GM21786 (cell line): ENCODE data around the gene SIGLEC11.
"Not testable (repeated sequence)": the region's sequence is repeated elsewhere in the genome, so short reads cannot be mapped to it uniquely, and the experiment has no call there.

Experiments
- ATAC-seq: cut with Tn5 transposase; IDR thresholded peaks from one replicate; pipeline ENCODE4 v1.9.1; 2021; ENCODE audit not compliant: unreplicated experiment

The SIGLEC11 gene

GRCh38 chr19:49983645-49984229 lies 22.8 kb upstream of the SIGLEC11 start:
- no peak for ATAC-seq

- no peak for ATAC-seq
These were observed 20.9 kb upstream of the SIGLEC11 start for GRCh38 chr19:49981603-49982593.

GRCh38 chr19:49978324-49978723 lies 17.4 kb upstream of the SIGLEC11 start:
- no peak for ATAC-seq

- no peak for ATAC-seq
These were observed 16.9 kb upstream of the SIGLEC11 start for GRCh38 chr19:49977881-49978280.

- ATAC-seq, result no peak
These were observed 16.1 kb upstream of the SIGLEC11 start for GRCh38 chr19:49977076-49977475.

- ATAC-seq, result no peak
These were observed 15.5 kb upstream of the SIGLEC11 start for GRCh38 chr19:49976496-49976895.

GRCh38 chr19:49975051-49975450 lies 14.1 kb upstream of the SIGLEC11 start:
- no peak for ATAC-seq

- no peak for ATAC-seq
These were observed 13.0 kb upstream of the SIGLEC11 start for GRCh38 chr19:49973987-49974386.

GRCh38 chr19:49972841-49973240 lies 11.9 kb upstream of the SIGLEC11 start:
- ATAC-seq, result no peak

- ATAC-seq, result no peak
These were observed 11.0 kb upstream of the SIGLEC11 start for GRCh38 chr19:49971991-49972411.

GRCh38 chr19:49969355-49969754 lies 8.4 kb upstream of the SIGLEC11 start:
- ATAC-seq, result not testable (repeated sequence)

GRCh38 chr19:49968279-49968922 lies 7.4 kb upstream of the SIGLEC11 start:
- no peak for ATAC-seq

- ATAC-seq, result not testable (repeated sequence)
These were observed 1.1 kb downstream of the SIGLEC11 start for GRCh38 chr19:49959892-49960291.

- ATAC-seq, result not testable (repeated sequence)
These were observed 2.4 kb downstream of the SIGLEC11 start for GRCh38 chr19:49958596-49958995.

GRCh38 chr19:49958144-49958543 lies 2.8 kb downstream of the SIGLEC11 start:
- not testable (repeated sequence) for ATAC-seq

GRCh38 chr19:49957262-49957915 lies 3.6 kb downstream of the SIGLEC11 start:
- ATAC-seq, result no peak

GRCh38 chr19:49956115-49956495 lies 4.9 kb downstream of the SIGLEC11 start:
- ATAC-seq, result no peak

- ATAC-seq, result no peak
These were observed 6.0 kb downstream of the SIGLEC11 start for GRCh38 chr19:49954933-49955332.

GRCh38 chr19:49954092-49954829 lies 6.7 kb downstream of the SIGLEC11 start:
- ATAC-seq, result no peak

- ATAC-seq, result no peak
These were observed 7.6 kb downstream of the SIGLEC11 start for GRCh38 chr19:49953416-49953815.
